GM04504 (cell line): ENCODE data around the gene PAPPA2.

ENCODE experiments used
- DNase-seq: peaks from one replicate; pipeline ENCODE4 v3.0.0-alpha.2; 2012; ENCODE audit warnings: low read depth

Gene PAPPA2

DNA sequence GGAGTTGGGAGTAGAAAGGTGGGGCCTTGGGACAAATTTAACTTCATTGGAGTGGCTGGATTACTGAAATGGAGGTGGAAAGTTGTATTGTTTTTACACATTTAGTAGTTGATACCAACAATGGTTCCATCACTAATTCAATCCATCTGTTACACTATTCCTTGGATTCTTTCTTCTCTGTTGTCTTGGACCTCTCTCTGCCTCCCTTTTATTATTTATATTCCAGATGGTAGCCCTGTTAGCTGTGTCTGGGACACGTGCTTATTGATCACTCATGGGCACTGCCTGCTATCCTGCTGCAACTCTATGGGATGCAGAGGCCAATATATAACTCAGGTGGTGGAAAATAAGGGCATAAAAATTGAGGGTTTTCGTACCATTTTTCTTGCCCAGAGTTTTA lies 346.3 kb downstream of the PAPPA2 start:
- DNase-seq, result no peak

GRCh38 chr1:176811511-176812288 lies 348.7 kb downstream of the PAPPA2 start:
- no peak for DNase-seq

- no peak for DNase-seq
Observed at GRCh38 chr1:176815621-176816020, 352.6 kb downstream of the PAPPA2 start.

GRCh38 chr1:176816232-176816631 lies 353.3 kb downstream of the PAPPA2 start:
- DNase-seq, result no peak

DNA sequence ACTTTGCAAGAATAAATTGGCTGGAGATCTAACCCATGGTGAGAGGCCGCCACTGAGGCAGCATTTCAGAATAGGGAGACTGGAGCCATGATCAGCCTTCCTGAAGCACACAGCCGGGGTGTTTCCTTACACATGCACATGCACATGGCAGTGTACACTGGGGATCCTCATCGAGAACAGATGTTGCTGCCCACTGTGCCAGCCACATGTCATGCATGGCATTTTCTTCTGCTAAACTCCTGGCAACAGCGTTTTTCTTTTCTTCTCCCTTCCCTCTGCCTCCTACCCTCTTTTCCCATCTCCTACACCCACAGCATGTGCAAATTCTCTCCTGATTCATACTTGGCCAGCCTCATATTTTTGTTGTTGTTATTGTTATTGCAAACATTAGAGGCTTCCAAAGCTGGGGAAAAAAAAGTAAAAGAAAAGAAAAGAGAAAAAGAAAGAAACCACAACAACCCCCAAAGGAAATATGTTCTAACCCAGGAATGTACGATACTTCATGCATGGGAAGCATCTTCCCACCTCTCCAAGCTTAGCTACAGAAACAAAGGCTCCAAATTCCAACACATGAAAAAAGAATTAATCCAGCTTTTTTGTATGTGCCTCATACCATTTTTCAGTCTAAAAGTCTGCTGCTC lies 357.5 kb downstream of the PAPPA2 start:
- no peak for DNase-seq

DNA sequence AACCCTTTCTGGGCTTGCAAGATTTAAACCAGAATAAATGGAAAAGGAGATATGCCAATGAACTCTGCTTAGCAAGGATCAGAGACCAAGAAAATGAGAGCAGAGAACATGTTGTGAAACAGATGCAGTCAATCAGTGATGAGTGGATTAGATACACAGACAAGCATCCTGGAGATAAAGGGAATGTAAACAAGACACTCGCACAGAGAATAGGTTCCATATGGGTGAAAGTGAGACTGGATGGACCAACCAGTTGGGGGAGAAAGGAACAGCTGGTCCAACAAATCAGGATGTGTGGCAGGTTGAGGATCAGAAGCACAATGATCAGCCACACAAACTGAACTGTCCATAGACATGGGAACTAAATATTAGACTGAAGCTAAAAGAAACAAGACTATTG lies 363.3 kb downstream of the PAPPA2 start:
- DNase-seq, result no peak

GRCh38 chr1:176829261-176829660 lies 366.3 kb downstream of the PAPPA2 start:
- DNase-seq, result no peak

DNA sequence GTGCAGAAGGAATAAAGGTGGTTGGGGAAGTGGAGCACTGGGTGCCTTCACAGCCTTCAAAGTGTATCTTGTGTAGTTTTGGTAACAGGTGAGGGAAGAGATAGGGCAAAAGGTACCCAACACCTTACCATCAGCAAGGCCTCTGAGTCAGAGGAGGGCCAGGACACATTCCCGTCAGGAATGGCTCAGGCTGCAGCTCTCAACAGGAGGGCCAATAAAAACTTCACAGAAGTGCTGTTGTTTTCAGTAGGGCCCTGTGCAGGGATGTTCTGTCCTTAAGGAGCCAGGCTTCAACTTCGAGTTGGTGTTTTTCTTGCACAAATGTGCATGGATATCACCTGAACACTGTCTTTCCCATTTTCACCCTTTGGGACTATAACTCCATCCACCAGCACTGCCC lies 368.2 kb downstream of the PAPPA2 start:
- no peak for DNase-seq

DNA sequence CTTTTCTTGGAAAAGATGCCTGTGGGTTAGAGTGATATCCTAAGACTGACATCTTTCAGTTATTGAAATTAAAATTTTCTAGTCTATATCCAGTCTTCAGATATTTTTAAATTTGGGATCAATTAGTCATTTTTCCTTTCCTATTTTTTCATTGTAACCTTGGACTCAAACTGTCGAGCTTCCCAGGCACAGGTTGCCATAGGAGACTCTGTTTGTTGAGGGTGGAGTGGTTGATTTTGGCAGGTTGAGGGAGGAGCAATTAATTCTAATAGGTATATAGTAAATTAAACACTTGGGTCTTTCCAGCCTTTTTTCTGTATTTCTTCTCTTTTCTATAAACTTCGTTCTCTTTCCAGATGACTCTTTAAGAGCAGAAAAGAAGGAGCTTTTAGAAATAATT lies 374.7 kb downstream of the PAPPA2 start:
- DNase-seq, result no peak

DNA sequence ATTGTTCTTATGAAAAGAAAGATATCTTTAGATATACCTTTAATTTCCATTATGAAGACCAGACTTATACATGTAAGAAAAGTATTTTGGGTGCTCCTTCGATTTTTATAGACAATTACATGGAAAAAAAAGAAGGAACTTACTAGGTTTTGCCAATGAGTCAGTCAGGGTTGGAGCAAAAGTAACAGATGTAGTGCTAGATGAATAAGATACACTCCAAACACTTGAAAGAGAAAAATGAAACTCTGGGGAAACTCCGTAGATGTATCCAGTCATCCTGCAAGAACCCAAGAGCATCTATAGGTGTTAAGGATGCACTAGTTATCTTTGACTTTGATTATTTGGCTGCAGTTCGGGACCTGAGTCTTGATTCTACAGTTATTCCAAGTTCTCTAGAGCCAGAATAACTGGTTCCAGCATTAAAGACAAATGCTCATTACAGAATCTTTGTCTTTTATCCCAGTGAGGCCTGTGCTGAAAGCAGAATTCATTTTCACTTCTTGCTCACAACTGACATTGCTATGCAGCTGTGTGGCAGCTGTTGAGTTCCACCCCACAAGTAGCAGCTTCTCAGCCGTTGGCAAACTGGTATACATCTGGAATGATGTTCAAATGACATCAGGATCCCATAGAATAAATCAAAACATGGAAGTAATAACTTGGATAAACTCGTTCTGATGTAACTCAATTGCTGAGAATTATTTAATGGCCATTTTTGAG lies 375.5 kb downstream of the PAPPA2 start:
- DNase-seq, result no peak

DNA sequence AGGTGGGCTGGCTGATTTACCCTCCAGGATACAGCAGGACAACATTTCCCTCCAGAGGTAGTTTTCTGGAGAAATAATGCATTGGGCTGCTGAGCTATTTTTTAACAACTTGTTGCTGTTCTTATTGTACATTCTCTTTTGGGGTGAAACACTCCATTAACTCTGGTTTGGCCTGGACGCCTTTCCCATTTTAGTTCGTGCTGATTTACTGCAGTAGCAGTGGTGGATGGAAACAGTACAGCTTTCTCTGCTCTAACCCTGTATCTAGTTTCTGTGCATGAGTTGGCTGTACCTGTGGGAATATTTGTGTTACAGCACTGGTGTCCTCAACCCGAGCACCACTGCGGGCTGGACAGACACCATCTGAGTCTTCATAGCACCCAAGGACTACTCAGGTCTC lies 376.2 kb downstream of the PAPPA2 start:
- DNase-seq, result no peak

GRCh38 chr1:176841238-176841637 lies 378.3 kb downstream of the PAPPA2 start:
- no peak for DNase-seq

DNA sequence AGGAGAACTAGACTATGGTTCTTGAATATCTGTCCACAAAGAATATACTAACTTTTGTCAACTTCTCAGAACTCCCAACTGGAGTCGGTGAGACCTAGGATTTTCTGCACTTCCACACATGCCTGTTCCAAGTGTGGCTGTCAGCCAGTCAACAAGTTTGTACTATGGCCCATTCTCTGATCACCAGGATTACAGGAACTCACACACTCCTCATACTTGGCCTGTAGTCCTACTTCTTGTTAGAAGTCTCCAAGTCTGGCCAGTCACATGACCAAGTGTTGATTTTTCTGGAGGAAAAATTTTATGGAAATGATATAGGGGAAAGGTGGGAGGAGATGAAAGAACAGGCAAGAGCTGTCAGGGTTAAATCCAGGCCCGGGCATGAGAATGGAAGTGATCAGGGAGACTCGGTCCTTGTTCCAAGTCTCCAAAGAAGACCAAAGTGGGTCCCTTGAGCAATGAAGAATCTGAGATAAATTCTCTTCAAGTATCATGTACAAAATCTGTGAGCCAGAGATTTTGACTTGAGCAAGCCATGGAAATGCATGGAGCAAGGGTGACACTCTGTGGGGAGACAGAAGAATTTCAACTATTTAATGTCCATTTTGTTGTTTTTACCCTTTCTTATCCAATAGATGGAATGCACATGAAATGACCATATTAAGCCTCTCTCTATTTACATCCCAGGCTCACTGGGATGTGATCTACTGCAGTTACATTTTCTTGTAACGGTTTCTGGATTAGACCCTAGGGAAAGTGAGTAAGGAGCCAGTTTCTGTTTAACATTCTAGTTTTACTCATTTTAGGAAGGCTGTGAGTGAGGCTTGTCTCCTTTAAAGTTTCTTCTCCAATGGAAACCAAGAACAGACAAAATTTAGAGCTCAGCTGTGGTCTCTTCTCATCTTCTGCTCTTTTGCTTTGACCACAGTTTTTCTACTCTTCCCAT lies 380.6 kb downstream of the PAPPA2 start:
- no peak for DNase-seq

- DNase-seq, result no peak
Observed at GRCh38 chr1:176847052-176847451, 384.1 kb downstream of the PAPPA2 start.

GRCh38 chr1:176849281-176849680 lies 386.3 kb downstream of the PAPPA2 start:
- no peak for DNase-seq

- no peak for DNase-seq
Observed at GRCh38 chr1:176850871-176851270, 387.9 kb downstream of the PAPPA2 start.

- no peak for DNase-seq
Observed at GRCh38 chr1:176852124-176852523, 389.1 kb downstream of the PAPPA2 start.

GRCh38 chr1:176853503-176853902 lies 390.5 kb downstream of the PAPPA2 start:
- DNase-seq, result no peak

GRCh38 chr1:176854121-176854520 lies 391.1 kb downstream of the PAPPA2 start:
- DNase-seq, result no peak

DNA sequence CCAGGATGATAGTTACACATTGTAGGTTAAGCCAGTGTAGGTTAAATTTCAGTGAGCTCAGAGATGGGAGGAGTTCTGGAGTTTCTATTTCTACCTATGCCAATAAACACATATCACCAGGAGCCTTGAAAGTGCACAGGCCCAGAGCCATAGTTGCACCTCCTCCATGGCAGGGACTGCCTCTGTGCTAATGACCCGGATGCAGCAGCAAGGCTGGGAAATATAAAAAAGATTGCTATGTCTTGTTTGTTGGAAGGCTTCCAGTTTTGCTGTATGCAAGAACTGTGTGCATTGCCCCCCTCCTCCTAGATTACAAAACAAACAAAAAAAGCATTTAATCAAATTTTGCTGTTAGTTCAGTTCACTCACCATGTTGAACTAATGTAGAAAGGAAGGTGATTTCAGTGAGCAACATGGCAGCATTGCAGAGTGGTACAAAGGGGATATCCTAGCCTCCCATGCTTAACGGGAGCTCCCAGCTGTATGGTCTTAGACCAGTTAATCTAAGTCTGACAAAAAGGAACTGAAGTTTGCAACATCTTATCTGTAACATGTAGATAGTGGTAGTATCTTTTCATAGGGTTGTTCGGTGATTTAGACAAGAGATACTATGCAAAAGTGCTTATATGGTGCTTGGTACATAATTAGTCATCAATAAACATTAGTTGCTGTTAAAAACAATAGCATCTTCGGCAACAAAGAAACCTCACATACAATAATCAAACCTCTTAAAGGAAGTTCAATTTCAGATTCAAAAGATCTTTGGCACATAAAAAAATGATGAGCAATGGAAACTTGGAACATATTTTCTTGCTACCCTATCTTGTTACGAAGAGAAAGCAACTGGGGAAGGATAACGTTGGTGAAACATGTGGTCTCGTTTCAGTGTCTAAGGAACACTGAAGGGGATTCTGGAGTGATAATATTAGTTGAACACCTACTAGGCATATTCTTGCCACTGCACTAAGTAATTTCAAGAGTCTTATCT lies 392.1 kb downstream of the PAPPA2 start:
- no peak for DNase-seq

GRCh38 chr1:176857632-176858031 lies 394.7 kb downstream of the PAPPA2 start:
- DNase-seq, result no peak
